ENCODE measurements around the gene GDF11.

GDF11 gene

GRCh38 chr12:55698965-55699364 lies 44.0 kb upstream of the GDF11 start:
- no peaks in the 10 kb centered on the region for H3K27me3 ChIP-seq (replicated peaks; ENCODE audit: control insufficient read depth, insufficient read depth, low read length, poor library complexity, severe bottlenecking)
- no peaks in the 10 kb centered on the region for H3K9me3 ChIP-seq (ENCODE audit: control insufficient read depth, low read length)
- no peak for DNase-seq
- no peak overlapping the region for H3K27ac ChIP-seq (ENCODE audit: insufficient read depth, low read length, poor library complexity, severe bottlenecking)
- H3K4me1 ChIP-seq (ENCODE audit: control insufficient read depth, insufficient read depth, low read length, poor library complexity, severe bottlenecking) = no peaks in the 10 kb centered on the region
- H3K4me3 ChIP-seq (ENCODE audit: insufficient read depth, low read depth, low read length, poor library complexity, severe bottlenecking) = no peak overlapping the region
- no peaks in the 10 kb centered on the region for H3K36me3 ChIP-seq (ENCODE audit: control insufficient read depth, insufficient read depth, low read length)

- H3K4me3 ChIP-seq (ENCODE audit: insufficient read depth, low read depth, low read length, poor library complexity, severe bottlenecking) = no peak overlapping the region
- no peak overlapping the region for H3K27ac ChIP-seq (ENCODE audit: insufficient read depth, low read length, poor library complexity, severe bottlenecking)
- H3K27me3 ChIP-seq (replicated peaks; ENCODE audit: control insufficient read depth, insufficient read depth, low read length, poor library complexity, severe bottlenecking) = no peaks in the 10 kb centered on the region
- no peak for DNase-seq
- H3K4me1 ChIP-seq (ENCODE audit: control insufficient read depth, insufficient read depth, low read length, poor library complexity, severe bottlenecking) = no peaks in the 10 kb centered on the region
- H3K9me3 ChIP-seq (ENCODE audit: control insufficient read depth, low read length) = no peaks in the 10 kb centered on the region
- H3K36me3 ChIP-seq (ENCODE audit: control insufficient read depth, insufficient read depth, low read length) = no peaks in the 10 kb centered on the region
These were observed 43.4 kb upstream of the GDF11 start for GRCh38 chr12:55699471-55700055.

GRCh38 chr12:55700255-55701018 lies 42.5 kb upstream of the GDF11 start:
- Histone ChIP-seq H3K4me1 (ENCODE audit: control insufficient read depth, insufficient read depth, low read length, poor library complexity, severe bottlenecking) (no peaks in the 10 kb centered on the region), H3K4me3 (ENCODE audit: insufficient read depth, low read depth, low read length, poor library complexity, severe bottlenecking) (no peak overlapping the region), H3K36me3 (ENCODE audit: control insufficient read depth, insufficient read depth, low read length) (no peaks in the 10 kb centered on the region), H3K27me3 (replicated peaks; ENCODE audit: control insufficient read depth, insufficient read depth, low read length, poor library complexity, severe bottlenecking) (no peaks in the 10 kb centered on the region), H3K9me3 (ENCODE audit: control insufficient read depth, low read length) (no peaks in the 10 kb centered on the region), H3K27ac (ENCODE audit: insufficient read depth, low read length, poor library complexity, severe bottlenecking) (no peak overlapping the region)
- DNase-seq = no peak

- Histone ChIP-seq H3K4me3 (ENCODE audit: insufficient read depth, low read depth, low read length, poor library complexity, severe bottlenecking) (no peak overlapping the region), H3K27me3 (replicated peaks; ENCODE audit: control insufficient read depth, insufficient read depth, low read length, poor library complexity, severe bottlenecking) (peaks cover 7% of the 10 kb centered on the region), H3K27ac (ENCODE audit: insufficient read depth, low read length, poor library complexity, severe bottlenecking) (no peak overlapping the region), H3K36me3 (ENCODE audit: control insufficient read depth, insufficient read depth, low read length) (no peaks in the 10 kb centered on the region), H3K9me3 (ENCODE audit: control insufficient read depth, low read length) (no peaks in the 10 kb centered on the region), H3K4me1 (ENCODE audit: control insufficient read depth, insufficient read depth, low read length, poor library complexity, severe bottlenecking) (peaks cover 8% of the 10 kb centered on the region)
- DNase-seq = no peak
These were observed 40.1 kb upstream of the GDF11 start for GRCh38 chr12:55702861-55703260.

- DNase-seq = no peak
- Histone ChIP-seq H3K4me3 (ENCODE audit: insufficient read depth, low read depth, low read length, poor library complexity, severe bottlenecking) (no peak overlapping the region), H3K9me3 (ENCODE audit: control insufficient read depth, low read length) (no peaks in the 10 kb centered on the region), H3K27me3 (replicated peaks; ENCODE audit: control insufficient read depth, insufficient read depth, low read length, poor library complexity, severe bottlenecking) (peaks cover 7% of the 10 kb centered on the region), H3K36me3 (ENCODE audit: control insufficient read depth, insufficient read depth, low read length) (no peaks in the 10 kb centered on the region), H3K4me1 (ENCODE audit: control insufficient read depth, insufficient read depth, low read length, poor library complexity, severe bottlenecking) (peaks cover 9% of the 10 kb centered on the region), H3K27ac (ENCODE audit: insufficient read depth, low read length, poor library complexity, severe bottlenecking) (no peak overlapping the region)
These were observed 39.6 kb upstream of the GDF11 start for GRCh38 chr12:55703288-55703687.

GRCh38 chr12:55703901-55704761 lies 38.8 kb upstream of the GDF11 start:
- H3K27me3 ChIP-seq (replicated peaks; ENCODE audit: control insufficient read depth, insufficient read depth, low read length, poor library complexity, severe bottlenecking) = peaks cover 7% of the 10 kb centered on the region
- no peak overlapping the region for H3K4me3 ChIP-seq (ENCODE audit: insufficient read depth, low read depth, low read length, poor library complexity, severe bottlenecking)
- no peaks in the 10 kb centered on the region for H3K36me3 ChIP-seq (ENCODE audit: control insufficient read depth, insufficient read depth, low read length)
- H3K9me3 ChIP-seq (ENCODE audit: control insufficient read depth, low read length) = no peaks in the 10 kb centered on the region
- no peak overlapping the region for H3K27ac ChIP-seq (ENCODE audit: insufficient read depth, low read length, poor library complexity, severe bottlenecking)
- no peak for DNase-seq
- H3K4me1 ChIP-seq (ENCODE audit: control insufficient read depth, insufficient read depth, low read length, poor library complexity, severe bottlenecking) = peaks cover 16% of the 10 kb centered on the region

GRCh38 chr12:55704824-55705718 lies 37.9 kb upstream of the GDF11 start:
- H3K27me3 ChIP-seq (replicated peaks; ENCODE audit: control insufficient read depth, insufficient read depth, low read length, poor library complexity, severe bottlenecking) = peaks cover 7% of the 10 kb centered on the region
- no peak for DNase-seq
- H3K27ac ChIP-seq (ENCODE audit: insufficient read depth, low read length, poor library complexity, severe bottlenecking) = no peak overlapping the region
- H3K4me3 ChIP-seq (ENCODE audit: insufficient read depth, low read depth, low read length, poor library complexity, severe bottlenecking) = no peak overlapping the region
- no peaks in the 10 kb centered on the region for H3K36me3 ChIP-seq (ENCODE audit: control insufficient read depth, insufficient read depth, low read length)
- H3K9me3 ChIP-seq (ENCODE audit: control insufficient read depth, low read length) = no peaks in the 10 kb centered on the region
- peaks cover 16% of the 10 kb centered on the region for H3K4me1 ChIP-seq (ENCODE audit: control insufficient read depth, insufficient read depth, low read length, poor library complexity, severe bottlenecking)

- Histone ChIP-seq H3K27me3 (replicated peaks; ENCODE audit: control insufficient read depth, insufficient read depth, low read length, poor library complexity, severe bottlenecking) (peaks cover 7% of the 10 kb centered on the region), H3K9me3 (ENCODE audit: control insufficient read depth, low read length) (no peaks in the 10 kb centered on the region), H3K4me3 (ENCODE audit: insufficient read depth, low read depth, low read length, poor library complexity, severe bottlenecking) (no peak overlapping the region), H3K36me3 (ENCODE audit: control insufficient read depth, insufficient read depth, low read length) (no peaks in the 10 kb centered on the region), H3K27ac (ENCODE audit: insufficient read depth, low read length, poor library complexity, severe bottlenecking) (no peak overlapping the region), H3K4me1 (ENCODE audit: control insufficient read depth, insufficient read depth, low read length, poor library complexity, severe bottlenecking) (peaks cover 16% of the 10 kb centered on the region)
- DNase-seq = no peak
These were observed 37.0 kb upstream of the GDF11 start for GRCh38 chr12:55705782-55706402.

GRCh38 chr12:55706568-55707218 lies 36.2 kb upstream of the GDF11 start:
- no peak for DNase-seq
- Histone ChIP-seq H3K27me3 (replicated peaks; ENCODE audit: control insufficient read depth, insufficient read depth, low read length, poor library complexity, severe bottlenecking) (peaks cover 7% of the 10 kb centered on the region), H3K4me1 (ENCODE audit: control insufficient read depth, insufficient read depth, low read length, poor library complexity, severe bottlenecking) (peaks cover 16% of the 10 kb centered on the region), H3K9me3 (ENCODE audit: control insufficient read depth, low read length) (no peaks in the 10 kb centered on the region), H3K4me3 (ENCODE audit: insufficient read depth, low read depth, low read length, poor library complexity, severe bottlenecking) (no peak overlapping the region), H3K36me3 (ENCODE audit: control insufficient read depth, insufficient read depth, low read length) (no peaks in the 10 kb centered on the region), H3K27ac (ENCODE audit: insufficient read depth, low read length, poor library complexity, severe bottlenecking) (no peak overlapping the region)
